PC-9 (cell line): ENCODE results near the gene RALGPS1. TPM values are rescaled to one million over a fixed set of nuclear protein-coding genes. Genes with fewer than 3 reads are reported as not detected.

ENCODE experiments used
- BruUV-seq: library from RNA; stranded (reverse); fragments of 400-500 nt; replicated peaks from 2 replicates; lab custom pipeline; 2021; lab: Mats Ljungman, UMichigan
- CTCF ChIA-PET: fragments of 300-600 bp; sonication (Branson Sonifier 250); formaldehyde crosslinking; loops from one replicate; lab custom pipeline; 2022; ENCODE audit warnings: antibody characterized with exemption; lab: Charles Lee
- POLR2A ChIA-PET: fragments of 300-600 bp; sonication (Branson Sonifier 250); formaldehyde crosslinking; loops from one replicate; lab custom pipeline; 2022; ENCODE audit warnings: antibody characterized with exemption; ENCODE audit not compliant: unreplicated experiment; lab: Charles Lee
- DNase-seq, 2 experiments: peaks; one replicate each; pipeline versions ENCODE4 v3.0.0 to v3.0.0-alpha.2; 2015 to 2022; ENCODE audit warnings: mixed read lengths in 1 of 2
- H2AFZ ChIP-seq: fragments of 200-600 bp; sonication (generic); 2 replicates; pipeline ENCODE4 v1.8.1; 2017; ENCODE audit warnings: antibody characterized with exemption
- H3F3A ChIP-seq: fragments of 200-600 bp; sonication (generic); 2 replicates; pipeline ENCODE4 v1.8.1; 2017; ENCODE audit warnings: antibody characterized with exemption, mild to moderate bottlenecking, low read depth; ENCODE audit not compliant: insufficient read depth
- H3K27ac ChIP-seq: fragments of 200-600 bp; sonication (generic); 2 replicates; pipeline ENCODE4 v1.6.1; 2016; ENCODE audit warnings: mixed run types
- H3K27me3 ChIP-seq: fragments of 200-600 bp; sonication (generic); 2 replicates; pipeline ENCODE4 v1.6.1; 2016; ENCODE audit warnings: low read depth, mixed run types; ENCODE audit not compliant: insufficient read depth
- H3K36me3 ChIP-seq: fragments of 200-600 bp; sonication (generic); 2 replicates; pipeline ENCODE4 v1.6.1; 2016; ENCODE audit warnings: low read depth, mixed run types
- H3K4me1 ChIP-seq: fragments of 200-600 bp; sonication (generic); replicated peaks from 2 replicates; pipeline ENCODE4 v1.6.1; 2016; ENCODE audit warnings: mixed run types; ENCODE audit not compliant: insufficient read depth
- H3K4me2 ChIP-seq: fragments of 200-600 bp; sonication (generic); 2 replicates; pipeline ENCODE4 v1.6.1; 2017; ENCODE audit warnings: mixed run types
- H3K4me3 ChIP-seq: fragments of 200-600 bp; sonication (generic); 2 replicates; pipeline ENCODE4 v1.6.1; 2016; ENCODE audit warnings: mixed run types
- H3K79me2 ChIP-seq: fragments of 200-600 bp; sonication (generic); 2 replicates; pipeline ENCODE4 v1.6.1; 2017; ENCODE audit warnings: low read depth, mixed run types
- H3K9me2 ChIP-seq: fragments of 200-600 bp; sonication (generic); 2 replicates; pipeline ENCODE4 v1.8.1; 2017; ENCODE audit warnings: mild to moderate bottlenecking; ENCODE audit not compliant: insufficient read depth
- H3K9me3 ChIP-seq: fragments of 200-600 bp; sonication (generic); 2 replicates; pipeline ENCODE4 v1.8.1; 2016; ENCODE audit warnings: low read depth; ENCODE audit not compliant: insufficient read depth
- H4K20me1 ChIP-seq: fragments of 200-600 bp; sonication (generic); 2 replicates; pipeline ENCODE4 v1.8.1; 2017; ENCODE audit not compliant: insufficient read depth
- CTCF ChIP-seq: fragments of 200-600 bp; sonication (generic); conservative IDR thresholded peaks from 2 replicates; pipeline ENCODE4 v1.6.1; 2017; ENCODE audit warnings: mixed run types, antibody characterized with exemption, mild to moderate bottlenecking, moderate library complexity
- EZH2 ChIP-seq: fragments of 200-600 bp; sonication (generic); IDR thresholded peaks from 2 replicates; pipeline ENCODE4 v1.8.0; 2017; ENCODE audit warnings: antibody characterized with exemption, low read depth
- intact Hi-C: fragments of 100-400 bp; cut with micrococcal nuclease; formaldehyde crosslinking; loops from one replicate; pipeline ENCODE4 v1.10.0; 2022; ENCODE audit not compliant: unreplicated experiment
- total RNA-seq: library from RNA; stranded (reverse); gene quantifications from 2 replicates; pipeline ENCODE4 v1.2.3, GENCODE V29; 2021

RALGPS1 gene
- total RNA-seq, 1 experiment from 2014 or later = 23.3 TPM

- Histone ChIP-seq H3K79me2 (peaks cover 10% of the 10 kb centered on the region; the same call in 1 of the 2 replicates), H4K20me1 (peaks cover 5% of the 10 kb centered on the region)
- BruUV-seq = no TSS peak
These were observed 33.6 kb upstream of the RALGPS1 start for GRCh38 chr9:126880947-126881332.

GRCh38 chr9:126882746-126883145, 31.8 kb upstream of the RALGPS1 start:
- BruUV-seq = no TSS peak
- no peaks in the 10 kb centered on the region for H3K27me3 ChIP-seq
- POLR2A ChIA-PET = no interaction called here
- no peak overlapping the region for H3K4me3 ChIP-seq
- intact Hi-C loops = no loop called here
- H3K4me2 ChIP-seq = no peak overlapping the region
- H3K9me3 ChIP-seq = no peaks in the 10 kb centered on the region
- 0 out of 2 replicates have a peak, but pooled peaks cover 4% of the 10 kb centered on the region for H3K79me2 ChIP-seq
- no peaks in the 10 kb centered on the region for H3K9me2 ChIP-seq
- no peaks in the 10 kb centered on the region for H3K4me1 ChIP-seq
- H3K36me3 ChIP-seq = no peaks in the 10 kb centered on the region
- no peaks in the 10 kb centered on the region; the same call in 1 of the 2 replicates for H4K20me1 ChIP-seq
- no peak overlapping the region for H3K27ac ChIP-seq
- H3F3A ChIP-seq = no peaks in the 10 kb centered on the region
- DNase-seq = no peak
- H2AFZ ChIP-seq = no peak overlapping the region
- TF ChIP-seq CTCF = no peak
- CTCF ChIA-PET = interaction anchor here (0.6 kb wide), 1 partner anchor 203 kb away, joined by 4 read pairs; no protein-coding TSS in a partner anchor

More at GRCh38 chr9:126880947-126881332, 33.6 kb upstream of the RALGPS1 start:
- no peak overlapping the region for H3K4me3 ChIP-seq
- H3K36me3 ChIP-seq = no peaks in the 10 kb centered on the region
- intact Hi-C loops = no loop called here
- H3K27me3 ChIP-seq = no peaks in the 10 kb centered on the region
- no peaks in the 10 kb centered on the region for H3F3A ChIP-seq
- no peak overlapping the region for H3K4me2 ChIP-seq
- no peak for TF ChIP-seq CTCF
- TF ChIP-seq EZH2 = no peak
- no peak for DNase-seq
- CTCF ChIA-PET = no interaction called here
- no peaks in the 10 kb centered on the region for H3K9me2 ChIP-seq
- H3K9me3 ChIP-seq = no peaks in the 10 kb centered on the region
- H2AFZ ChIP-seq = no peak overlapping the region
- POLR2A ChIA-PET = no interaction called here
- H3K27ac ChIP-seq = no peak overlapping the region
- H3K4me1 ChIP-seq = no peaks in the 10 kb centered on the region

GRCh38 chr9:126883636-126884035, 30.9 kb upstream of the RALGPS1 start:
- H4K20me1 ChIP-seq = no peaks in the 10 kb centered on the region; the same call in 1 of the 2 replicates
- H3K79me2 ChIP-seq = no peaks in the 10 kb centered on the region
- DNase-seq = no peak
- H3K36me3 ChIP-seq = no peaks in the 10 kb centered on the region
- no peaks in the 10 kb centered on the region for H3K27me3 ChIP-seq
- H2AFZ ChIP-seq = no peak overlapping the region
- no TSS peak for BruUV-seq
- intact Hi-C loops = no loop called here
- H3K9me2 ChIP-seq = no peaks in the 10 kb centered on the region
- no peak overlapping the region for H3K27ac ChIP-seq
- ChIA-PET POLR2A (no interaction called here), CTCF (no interaction called here)
- H3K4me3 ChIP-seq = no peak overlapping the region
- no peak overlapping the region for H3K4me2 ChIP-seq
- H3K4me1 ChIP-seq = no peaks in the 10 kb centered on the region
- TF ChIP-seq EZH2 (no peak), CTCF (no peak)
- H3F3A ChIP-seq = no peaks in the 10 kb centered on the region
- H3K9me3 ChIP-seq = no peaks in the 10 kb centered on the region
